ENCODE results near the gene FAP.

The FAP gene

DNA sequence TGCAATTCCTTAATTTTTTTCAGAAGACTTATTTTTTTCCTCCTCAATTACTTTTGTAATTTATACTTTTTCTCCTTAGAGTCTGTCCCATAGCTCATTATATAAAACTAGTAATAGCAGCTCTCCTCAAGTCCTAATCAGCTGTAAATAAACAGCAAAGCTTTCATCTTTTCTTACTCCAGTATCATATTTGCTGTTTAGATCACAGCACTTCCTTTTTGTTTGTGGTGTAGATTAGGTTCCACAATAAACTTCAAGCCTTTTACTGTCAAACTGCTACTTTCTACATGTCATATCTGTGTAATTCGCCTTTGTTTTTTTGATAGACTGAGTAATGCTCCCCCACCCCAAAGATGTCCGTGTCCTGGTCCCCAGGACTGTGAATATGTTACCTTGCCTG is 116.7 kb downstream of the FAP start:
- TF ChIP-seq SNAI2 (CRISPR knock-in tag; IDR thresholded peaks at IDR 0.05) (no peak), ZNF565 (CRISPR knock-in tag; conservative IDR thresholded peaks at IDR 0.05; ENCODE audit: low read depth) (no peak), ESRRG (CRISPR knock-in tag; IDR thresholded peaks at IDR 0.05) (no peak), CSDC2 (CRISPR knock-in tag; IDR thresholded peaks at IDR 0.05) (no peak), ISL1 (CRISPR knock-in tag; IDR thresholded peaks at IDR 0.05) (no peak), RARB (CRISPR knock-in tag; IDR thresholded peaks at IDR 0.05) (no peak), CSRNP3 (CRISPR knock-in tag; IDR thresholded peaks at IDR 0.05) (no peak), GLIS3 (CRISPR knock-in tag; IDR thresholded peaks at IDR 0.05) (no peak), CREB5 (CRISPR knock-in tag; IDR thresholded peaks at IDR 0.05; ENCODE audit: low read depth) (no peak), PPARA (CRISPR knock-in tag; IDR thresholded peaks at IDR 0.05; ENCODE audit: borderline replicate concordance) (no peak), ZFP3 (CRISPR knock-in tag; IDR thresholded peaks at IDR 0.05) (no peak), ZFP30 (CRISPR knock-in tag; IDR thresholded peaks at IDR 0.05) (no peak)
- no peak for ATAC-seq

DNA sequence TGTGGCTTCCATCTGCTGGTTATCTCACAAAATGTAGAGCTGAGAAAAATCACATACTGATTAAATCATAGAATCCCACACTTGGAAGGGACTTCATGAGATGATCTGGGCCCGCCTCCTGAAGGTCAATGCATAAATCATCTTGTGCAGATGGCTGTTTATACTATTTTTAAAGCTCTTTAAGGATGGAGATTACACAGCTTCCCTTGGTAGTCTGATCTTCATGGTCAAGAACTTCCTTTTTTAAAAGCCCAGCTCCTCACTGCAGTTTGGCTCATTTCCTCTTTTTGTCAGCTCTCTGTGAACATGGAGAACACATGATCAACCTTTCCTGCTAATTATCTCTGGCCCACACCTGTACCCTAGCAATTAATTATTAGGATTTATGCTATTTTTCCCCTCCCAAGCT is 117.1 kb downstream of the FAP start:
- TF ChIP-seq GLIS3 (CRISPR knock-in tag; IDR thresholded peaks at IDR 0.05) (no peak), ISL1 (CRISPR knock-in tag; IDR thresholded peaks at IDR 0.05) (no peak)
- no peak for ATAC-seq

DNA sequence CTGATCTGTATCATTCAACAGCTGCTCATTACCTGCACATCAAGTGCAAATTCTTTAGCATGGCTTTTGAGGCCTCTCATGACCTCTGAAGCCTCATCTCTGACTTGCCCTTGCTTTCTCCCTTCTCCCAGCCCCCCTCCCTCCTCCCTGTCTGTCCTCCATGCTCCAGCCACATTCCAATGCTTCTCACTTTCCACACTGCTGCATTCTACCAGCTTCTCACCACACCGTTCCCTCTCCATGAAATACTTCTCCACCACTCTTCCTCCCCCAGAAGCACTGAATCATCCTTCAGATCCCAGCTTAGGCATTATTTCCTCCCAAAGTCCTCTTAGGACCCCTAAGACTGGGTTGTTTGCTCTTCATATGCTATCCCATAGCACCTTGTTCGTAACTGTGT is 118.1 kb downstream of the FAP start:
- 0 out of 3 replicates have a peak, but pooled peaks have one; percentile 26 for ATAC-seq
- no peak for TF ChIP-seq OSR1 (CRISPR knock-in tag; IDR thresholded peaks at IDR 0.05)

DNA sequence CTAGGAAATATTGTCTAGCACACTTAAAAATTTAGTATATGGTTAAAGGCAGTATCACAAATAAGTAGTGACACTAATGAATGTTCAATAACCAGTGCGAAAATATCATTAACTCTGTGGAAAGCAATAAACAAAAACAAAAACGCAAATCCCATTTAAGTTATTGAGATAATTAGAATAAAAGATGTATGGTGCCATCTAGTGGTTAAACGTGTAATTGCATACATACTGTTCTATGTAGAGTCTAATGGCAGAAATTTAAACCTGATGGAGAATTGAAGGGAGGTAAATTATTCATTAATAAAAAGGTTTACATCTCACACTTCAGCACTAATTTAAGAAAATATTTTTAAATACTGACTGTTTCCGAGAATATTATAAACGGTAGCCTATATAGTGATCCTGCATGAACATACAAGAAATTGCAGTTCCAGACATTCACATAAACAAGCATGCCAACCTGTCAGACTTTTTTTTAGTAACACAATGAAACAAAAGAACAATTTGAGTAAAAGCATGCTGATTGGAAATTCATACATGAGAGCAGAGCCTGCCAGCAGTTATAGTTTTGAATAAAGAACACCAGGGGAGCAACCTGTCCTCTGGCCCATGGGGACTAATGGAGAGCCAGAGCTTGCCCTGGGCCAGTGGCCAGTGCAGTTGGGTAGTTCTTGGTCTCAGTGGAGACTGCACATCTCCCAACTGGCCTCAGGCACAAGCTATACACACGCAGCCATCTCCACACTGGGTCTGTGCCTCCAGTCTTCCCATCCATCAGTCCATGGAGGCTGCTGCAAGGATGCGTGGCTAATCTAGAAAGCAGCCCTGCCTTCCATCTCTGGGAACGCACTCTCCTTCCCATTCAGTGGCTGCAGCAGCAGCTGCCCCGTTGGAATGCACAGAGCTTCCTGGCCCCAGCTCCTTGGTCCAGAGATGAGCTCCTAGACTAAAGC is 119.2 kb downstream of the FAP start:
- peak; percentile 73 for ATAC-seq

More for the DNA sequence above, 119.2 kb downstream of the FAP start:
- TF ChIP-seq ZFP3 (CRISPR knock-in tag; IDR thresholded peaks at IDR 0.05) (no peak), ARNTL (CRISPR knock-in tag; IDR thresholded peaks at IDR 0.05; ENCODE audit: borderline replicate concordance, low read depth) (no peak), OSR1 (CRISPR knock-in tag; IDR thresholded peaks at IDR 0.05) (no peak), POU6F1 (CRISPR knock-in tag; IDR thresholded peaks at IDR 0.05; ENCODE audit: borderline replicate concordance, low read depth) (no peak), ZFP30 (CRISPR knock-in tag; IDR thresholded peaks at IDR 0.05) (no peak), CSDC2 (CRISPR knock-in tag; IDR thresholded peaks at IDR 0.05) (no peak), RARB (CRISPR knock-in tag; IDR thresholded peaks at IDR 0.05) (no peak), PPARA (CRISPR knock-in tag; IDR thresholded peaks at IDR 0.05; ENCODE audit: borderline replicate concordance) (no peak), CREB5 (CRISPR knock-in tag; IDR thresholded peaks at IDR 0.05; ENCODE audit: low read depth) (no peak), ZNF70 (CRISPR knock-in tag; IDR thresholded peaks at IDR 0.05) (no peak)
- TF ChIP-seq, protein P1, sequence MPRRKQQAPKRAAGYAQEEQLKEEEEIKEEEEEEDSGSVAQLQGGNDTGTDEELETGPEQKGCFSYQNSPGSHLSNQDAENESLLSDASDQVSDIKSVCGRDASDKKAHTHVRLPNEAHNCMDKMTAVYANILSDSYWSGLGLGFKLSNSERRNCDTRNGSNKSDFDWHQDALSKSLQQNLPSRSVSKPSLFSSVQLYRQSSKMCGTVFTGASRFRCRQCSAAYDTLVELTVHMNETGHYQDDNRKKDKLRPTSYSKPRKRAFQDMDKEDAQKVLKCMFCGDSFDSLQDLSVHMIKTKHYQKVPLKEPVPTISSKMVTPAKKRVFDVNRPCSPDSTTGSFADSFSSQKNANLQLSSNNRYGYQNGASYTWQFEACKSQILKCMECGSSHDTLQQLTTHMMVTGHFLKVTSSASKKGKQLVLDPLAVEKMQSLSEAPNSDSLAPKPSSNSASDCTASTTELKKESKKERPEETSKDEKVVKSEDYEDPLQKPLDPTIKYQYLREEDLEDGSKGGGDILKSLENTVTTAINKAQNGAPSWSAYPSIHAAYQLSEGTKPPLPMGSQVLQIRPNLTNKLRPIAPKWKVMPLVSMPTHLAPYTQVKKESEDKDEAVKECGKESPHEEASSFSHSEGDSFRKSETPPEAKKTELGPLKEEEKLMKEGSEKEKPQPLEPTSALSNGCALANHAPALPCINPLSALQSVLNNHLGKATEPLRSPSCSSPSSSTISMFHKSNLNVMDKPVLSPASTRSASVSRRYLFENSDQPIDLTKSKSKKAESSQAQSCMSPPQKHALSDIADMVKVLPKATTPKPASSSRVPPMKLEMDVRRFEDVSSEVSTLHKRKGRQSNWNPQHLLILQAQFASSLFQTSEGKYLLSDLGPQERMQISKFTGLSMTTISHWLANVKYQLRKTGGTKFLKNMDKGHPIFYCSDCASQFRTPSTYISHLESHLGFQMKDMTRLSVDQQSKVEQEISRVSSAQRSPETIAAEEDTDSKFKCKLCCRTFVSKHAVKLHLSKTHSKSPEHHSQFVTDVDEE (CRISPR knock-in tag; IDR thresholded peaks at IDR 0.05): no peak
- TF ChIP-seq, protein P2, sequence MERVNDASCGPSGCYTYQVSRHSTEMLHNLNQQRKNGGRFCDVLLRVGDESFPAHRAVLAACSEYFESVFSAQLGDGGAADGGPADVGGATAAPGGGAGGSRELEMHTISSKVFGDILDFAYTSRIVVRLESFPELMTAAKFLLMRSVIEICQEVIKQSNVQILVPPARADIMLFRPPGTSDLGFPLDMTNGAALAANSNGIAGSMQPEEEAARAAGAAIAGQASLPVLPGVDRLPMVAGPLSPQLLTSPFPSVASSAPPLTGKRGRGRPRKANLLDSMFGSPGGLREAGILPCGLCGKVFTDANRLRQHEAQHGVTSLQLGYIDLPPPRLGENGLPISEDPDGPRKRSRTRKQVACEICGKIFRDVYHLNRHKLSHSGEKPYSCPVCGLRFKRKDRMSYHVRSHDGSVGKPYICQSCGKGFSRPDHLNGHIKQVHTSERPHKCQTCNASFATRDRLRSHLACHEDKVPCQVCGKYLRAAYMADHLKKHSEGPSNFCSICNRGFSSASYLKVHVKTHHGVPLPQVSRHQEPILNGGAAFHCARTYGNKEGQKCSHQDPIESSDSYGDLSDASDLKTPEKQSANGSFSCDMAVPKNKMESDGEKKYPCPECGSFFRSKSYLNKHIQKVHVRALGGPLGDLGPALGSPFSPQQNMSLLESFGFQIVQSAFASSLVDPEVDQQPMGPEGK (CRISPR knock-in tag; IDR thresholded peaks at IDR 0.05; ENCODE audit: borderline replicate concordance): no peak

All from SK-N-SH treated with all-trans-retinoic acid at 6 μM for 48 hours (cell line).